Ascending aorta (tissue), 2 donors: ENCODE data around the gene NFKBIA. TPM values are rescaled to one million over a fixed set of nuclear protein-coding genes. Genes with fewer than 3 reads are reported as not detected.
"Not testable (repeated sequence)": the region's sequence is repeated elsewhere in the genome, so short reads cannot be mapped to it uniquely, and the experiment has no call there.

Experiments used
- DNase-seq, 2 donors: peaks; one replicate each; pipeline ENCODE4 v3.0.0-alpha.2; 2019; ENCODE audit warnings: low spot score in 2 of 2
- H3K27ac ChIP-seq, 2 donors: fragments of 200-600 bp; sonication (generic); one replicate each; pipeline ENCODE4 v1.5.1; 2016 to 2017; ENCODE audit warnings: mild to moderate bottlenecking in 1 of 2
- H3K27me3 ChIP-seq: fragments of 200-600 bp; sonication (generic); one replicate; pipeline ENCODE4 v1.5.1; 2017
- H3K36me3 ChIP-seq, 2 donors: fragments of 200-600 bp; sonication (generic); one replicate each; pipeline ENCODE4 v1.5.1; 2016
- H3K4me1 ChIP-seq, 2 donors: fragments of 200-600 bp; sonication (generic); one replicate each; pipeline ENCODE4 v1.5.1; 2016 to 2017; ENCODE audit warnings: mild to moderate bottlenecking in 1 of 2
- H3K4me3 ChIP-seq, 2 donors: fragments of 200-600 bp; sonication (generic); one replicate each; pipeline ENCODE4 v1.5.1; 2016 to 2017; ENCODE audit warnings: mild to moderate bottlenecking in 1 of 2
- H3K9me3 ChIP-seq, 2 donors: fragments of 200-600 bp; sonication (generic); one replicate each; pipeline ENCODE4 v1.5.1; 2016
- CTCF ChIP-seq, 3 experiments: fragments of 200-600 bp in 2 of 3; fragments of 450-650 bp in 1 of 3; sonication (generic) in 2 of 3; IDR thresholded peaks; one replicate each; pipeline ENCODE4 v1.5.1; 2016 to 2019; ENCODE audit warnings: antibody characterized with exemption in 3 of 3, mild to moderate bottlenecking in 1 of 3, moderate library complexity in 1 of 3
- intact Hi-C: fragments of 100-400 bp; cut with DNase I; formaldehyde crosslinking; loops from one replicate; pipeline ENCODE4 v1.15.1; 2023
- total RNA-seq: library from RNA; depleted of rRNA; stranded (reverse); fragments of >200 nt; gene quantifications from one replicate; pipeline ENCODE4 v1.1.0, GENCODE V29; 2016

The NFKBIA gene
- total RNA-seq, 1 donor from 2014 or later, result 944 TPM

GRCh38 chr14:35362911-35363374, 41.6 kb downstream of the NFKBIA start:
- Histone ChIP-seq H3K9me3 (no peaks in the 10 kb centered on the region), H3K27ac (no peak overlapping the region), H3K36me3 (no peaks in the 10 kb centered on the region), H3K4me1 (peaks cover 8 to 16% of the 10 kb centered on the region in 2 donors), H3K4me3 (no peak overlapping the region), H3K27me3 (no peaks in the 10 kb centered on the region)
- no peak for DNase-seq
- TF ChIP-seq CTCF (IDR thresholded peaks at IDR 0.05), result no peak
- intact Hi-C loops, result no loop called here

- Histone ChIP-seq H3K4me1 (peaks cover 8 to 16% of the 10 kb centered on the region in 2 donors), H3K27me3 (no peaks in the 10 kb centered on the region), H3K9me3 (no peaks in the 10 kb centered on the region), H3K27ac (no peak overlapping the region), H3K36me3 (no peaks in the 10 kb centered on the region), H3K4me3 (no peak overlapping the region)
- TF ChIP-seq CTCF (IDR thresholded peaks at IDR 0.05), result no peak
- DNase-seq, result no peak
- intact Hi-C loops, result no loop called here
Measured at GRCh38 chr14:35362450-35362849, 42.1 kb downstream of the NFKBIA start.

GRCh38 chr14:35361141-35361480, 43.4 kb downstream of the NFKBIA start:
- H3K4me3 ChIP-seq, result no peak overlapping the region
- no peaks in the 10 kb centered on the region for H3K36me3 ChIP-seq
- intact Hi-C loops, result no loop called here
- peaks cover 4 to 12% of the 10 kb centered on the region in 2 donors for H3K4me1 ChIP-seq
- no peak overlapping the region for H3K27ac ChIP-seq
- no peak for DNase-seq
- no peak for TF ChIP-seq CTCF (IDR thresholded peaks at IDR 0.05)
- H3K27me3 ChIP-seq, result no peaks in the 10 kb centered on the region
- H3K9me3 ChIP-seq, result no peaks in the 10 kb centered on the region

- H3K9me3 ChIP-seq, H3K27ac ChIP-seq: not testable (repeated sequence)
Measured at GRCh38 chr14:35359655-35360054, 44.9 kb downstream of the NFKBIA start.

GRCh38 chr14:35355981-35356841, 48.3 kb downstream of the NFKBIA start:
- Histone ChIP-seq H3K27me3 (no peaks in the 10 kb centered on the region), H3K4me3 (no peak overlapping the region), H3K4me1 (no peaks in the 10 kb centered on the region), H3K36me3 (no peaks in the 10 kb centered on the region), H3K9me3 (no peaks in the 10 kb centered on the region), H3K27ac (no peak overlapping the region)
- no peak for DNase-seq
- intact Hi-C loops, result no loop called here
- no peak for TF ChIP-seq CTCF (IDR thresholded peaks at IDR 0.05)

More at GRCh38 chr14:35359655-35360054, 44.9 kb downstream of the NFKBIA start:
- H3K36me3 ChIP-seq, DNase-seq, H3K27me3 ChIP-seq, intact Hi-C loops, H3K4me1 ChIP-seq, H3K4me3 ChIP-seq: not testable (repeated sequence)

DNA sequence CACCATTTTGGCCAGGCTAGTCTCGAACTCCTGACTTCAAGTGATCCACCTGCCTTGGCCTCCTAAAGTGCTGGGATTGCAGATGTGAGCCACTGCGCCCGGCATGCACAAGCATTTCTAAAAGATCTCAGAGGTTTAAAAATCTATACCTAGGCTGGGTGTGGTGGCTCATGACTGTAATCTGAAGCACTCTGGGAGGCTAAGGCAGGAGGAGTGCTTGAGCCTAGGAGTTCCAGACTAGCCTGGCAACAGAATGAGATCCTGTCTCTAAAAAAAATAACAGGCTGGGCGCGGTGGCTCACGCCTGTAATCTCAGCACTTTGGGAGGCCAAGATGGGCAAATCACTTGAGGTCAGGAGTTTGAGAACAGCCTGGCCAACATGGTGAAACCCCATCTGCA, 49.3 kb downstream of the NFKBIA start:
- intact Hi-C loops, DNase-seq, H3K27ac ChIP-seq: not testable (repeated sequence)

More for the DNA sequence above, 49.3 kb downstream of the NFKBIA start:
- not testable (repeated sequence) for H3K36me3 ChIP-seq, H3K9me3 ChIP-seq, H3K4me1 ChIP-seq, H3K27me3 ChIP-seq, H3K4me3 ChIP-seq
